ENCODE data around the gene MYOM3. TPM values are rescaled to one million over a fixed set of nuclear protein-coding genes. Genes with fewer than 3 reads are reported as not detected.

Gene MYOM3
- polyA plus RNA-seq, 1 donor from 2014 or later, result not detected

- no peak for TF ChIP-seq RAD21 (conservative IDR thresholded peaks at IDR 0.05)
- no peak for TF ChIP-seq REST (IDR thresholded peaks at IDR 0.05; ENCODE audit: borderline replicate concordance)
- TF ChIP-seq POLR2AphosphoS5 (IDR thresholded peaks at IDR 0.05), result no peak
- TF ChIP-seq CTCF (IDR thresholded peaks at IDR 0.05; ENCODE audit: poor library complexity, severe bottlenecking), result no peak
- no peak for TF ChIP-seq EP300 (conservative IDR thresholded peaks at IDR 0.05; ENCODE audit: poor library complexity, severe bottlenecking)
- no peak for TF ChIP-seq SMC3 (conservative IDR thresholded peaks at IDR 0.05; ENCODE audit: poor library complexity)
- no peak for TF ChIP-seq MXI1 (conservative IDR thresholded peaks at IDR 0.05; ENCODE audit: poor library complexity, severe bottlenecking)
- TF ChIP-seq EZH2 (IDR thresholded peaks at IDR 0.05; ENCODE audit: borderline replicate concordance, insufficient read depth, low read length, poor library complexity, severe bottlenecking), result no peak
- TF ChIP-seq TAF1 (IDR thresholded peaks at IDR 0.05; ENCODE audit: low read depth), result no peak
- H3K27me3 ChIP-seq (ENCODE audit: insufficient read depth, low read depth, low read length), result no peaks in the 10 kb centered on the region
- no peaks in the 10 kb centered on the region for H3F3A ChIP-seq (ENCODE audit: insufficient read depth, low read length, poor library complexity, severe bottlenecking)
- H3K79me2 ChIP-seq (replicated peaks; ENCODE audit: insufficient read depth, low read length), result no peaks in the 10 kb centered on the region
- H3K9me2 ChIP-seq (ENCODE audit: insufficient read depth, low read length), result no peaks in the 10 kb centered on the region
- no peak overlapping the region for H3K4me3 ChIP-seq (ENCODE audit: low read length)
- H3K4me2 ChIP-seq (ENCODE audit: low read length), result no peak overlapping the region
- no peak overlapping the region for H3K27ac ChIP-seq (ENCODE audit: low read length)
- no peak overlapping the region for H3K9ac ChIP-seq (ENCODE audit: low read length)
- no peaks in the 10 kb centered on the region for H3K36me3 ChIP-seq (ENCODE audit: insufficient read depth, low read length)
- H4K20me1 ChIP-seq (ENCODE audit: insufficient read depth), result no peaks in the 10 kb centered on the region
- H3K9me3 ChIP-seq (ENCODE audit: low read length), result no peaks in the 10 kb centered on the region
- no peak overlapping the region for H2AFZ ChIP-seq (ENCODE audit: low read depth, low read length)
Measured at GRCh38 chr1:24077278-24077978, 34.5 kb downstream of the MYOM3 start.

GRCh38 chr1:24075946-24076345, 36.0 kb downstream of the MYOM3 start:
- Histone ChIP-seq H3K9me3 (ENCODE audit: low read length) (no peaks in the 10 kb centered on the region), H3K9ac (ENCODE audit: low read length) (no peak overlapping the region), H3K79me2 (replicated peaks; ENCODE audit: insufficient read depth, low read length) (no peaks in the 10 kb centered on the region), H4K20me1 (ENCODE audit: insufficient read depth) (no peaks in the 10 kb centered on the region), H3F3A (ENCODE audit: insufficient read depth, low read length, poor library complexity, severe bottlenecking) (no peaks in the 10 kb centered on the region), H3K27ac (ENCODE audit: low read length) (no peak overlapping the region), H3K9me2 (ENCODE audit: insufficient read depth, low read length) (no peaks in the 10 kb centered on the region), H3K4me3 (ENCODE audit: low read length) (no peak overlapping the region), H3K36me3 (ENCODE audit: insufficient read depth, low read length) (no peaks in the 10 kb centered on the region), H2AFZ (ENCODE audit: low read depth, low read length) (no peak overlapping the region), H3K27me3 (ENCODE audit: insufficient read depth, low read depth, low read length) (no peaks in the 10 kb centered on the region), H3K4me2 (ENCODE audit: low read length) (no peak overlapping the region)
- TF ChIP-seq REST (IDR thresholded peaks at IDR 0.05; ENCODE audit: borderline replicate concordance) (no peak), EP300 (conservative IDR thresholded peaks at IDR 0.05; ENCODE audit: poor library complexity, severe bottlenecking) (no peak), SMC3 (conservative IDR thresholded peaks at IDR 0.05; ENCODE audit: poor library complexity) (no peak), TAF1 (IDR thresholded peaks at IDR 0.05; ENCODE audit: low read depth) (no peak), EZH2 (IDR thresholded peaks at IDR 0.05; ENCODE audit: borderline replicate concordance, insufficient read depth, low read length, poor library complexity, severe bottlenecking) (no peak)

Measured in neural cell (in vitro differentiated cells).